Uterus (tissue), 2 donors: ENCODE measurements around the gene EXOSC3.

Experiments
- POLR2A ChIP-seq, 2 donors: fragments of 450-650 bp; IDR thresholded peaks; one replicate each; pipeline ENCODE4 v1.6.1; 2016; ENCODE audit warnings: antibody characterized with exemption in 2 of 2, mild to moderate bottlenecking in 1 of 2, moderate library complexity in 1 of 2
- TF ChIP-seq, protein P1 (sequence below), 4 experiments: fragments of 200-600 bp in 2 of 4; fragments of 450-650 bp in 2 of 4; sonication (generic) in 2 of 4; IDR thresholded peaks; one replicate each; pipeline ENCODE4 v1.5.1; 2016 to 2019; ENCODE audit warnings: antibody characterized with exemption in 4 of 4, mild to moderate bottlenecking in 2 of 4, moderate library complexity in 1 of 4

DNA sequence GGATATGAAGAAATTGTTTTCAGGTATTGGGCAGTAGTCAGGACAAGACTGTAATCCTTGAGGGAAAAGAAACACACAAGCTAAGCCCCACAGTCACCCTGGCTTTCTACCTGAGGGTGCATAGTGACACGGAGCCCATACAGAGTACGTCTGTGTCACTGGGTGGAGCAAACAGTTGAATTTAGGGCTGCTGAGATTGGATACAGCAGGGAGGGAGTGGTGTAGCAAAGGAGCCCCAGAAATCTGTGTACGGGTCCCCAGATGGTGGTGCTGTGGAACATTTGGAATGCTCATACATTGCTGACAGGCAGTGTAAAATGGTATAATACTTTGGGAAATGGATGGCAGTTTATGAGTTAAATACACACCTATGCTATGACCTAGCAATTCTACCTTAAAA lies 26.1 kb downstream of the EXOSC3 start:
- TF ChIP-seq, protein P1, sequence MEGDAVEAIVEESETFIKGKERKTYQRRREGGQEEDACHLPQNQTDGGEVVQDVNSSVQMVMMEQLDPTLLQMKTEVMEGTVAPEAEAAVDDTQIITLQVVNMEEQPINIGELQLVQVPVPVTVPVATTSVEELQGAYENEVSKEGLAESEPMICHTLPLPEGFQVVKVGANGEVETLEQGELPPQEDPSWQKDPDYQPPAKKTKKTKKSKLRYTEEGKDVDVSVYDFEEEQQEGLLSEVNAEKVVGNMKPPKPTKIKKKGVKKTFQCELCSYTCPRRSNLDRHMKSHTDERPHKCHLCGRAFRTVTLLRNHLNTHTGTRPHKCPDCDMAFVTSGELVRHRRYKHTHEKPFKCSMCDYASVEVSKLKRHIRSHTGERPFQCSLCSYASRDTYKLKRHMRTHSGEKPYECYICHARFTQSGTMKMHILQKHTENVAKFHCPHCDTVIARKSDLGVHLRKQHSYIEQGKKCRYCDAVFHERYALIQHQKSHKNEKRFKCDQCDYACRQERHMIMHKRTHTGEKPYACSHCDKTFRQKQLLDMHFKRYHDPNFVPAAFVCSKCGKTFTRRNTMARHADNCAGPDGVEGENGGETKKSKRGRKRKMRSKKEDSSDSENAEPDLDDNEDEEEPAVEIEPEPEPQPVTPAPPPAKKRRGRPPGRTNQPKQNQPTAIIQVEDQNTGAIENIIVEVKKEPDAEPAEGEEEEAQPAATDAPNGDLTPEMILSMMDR (IDR thresholded peaks at IDR 0.05): no peak
- TF ChIP-seq POLR2A (IDR thresholded peaks at IDR 0.05): no peak
